WERI-Rb-1 (cell line): ENCODE data around the gene UQCRC1.

ENCODE experiments used
- DNase-seq: peaks from one replicate; pipeline ENCODE4 v3.0.0-alpha.2; 2020
- H3K27ac ChIP-seq: fragments of 250-450 bp; sonication (Bioruptor Pico); 2 replicates; pipeline ENCODE4 v1.5.1; 2020; ENCODE audit warnings: mild to moderate bottlenecking, moderate library complexity
- H3K27me3 ChIP-seq: fragments of 250-450 bp; sonication (Bioruptor Pico); 2 replicates; pipeline ENCODE4 v1.5.1; 2021; ENCODE audit warnings: mild to moderate bottlenecking, low read depth, moderate library complexity; ENCODE audit not compliant: insufficient read depth, severe bottlenecking
- H3K36me3 ChIP-seq: fragments of 250-450 bp; sonication (Bioruptor Pico); 2 replicates; pipeline ENCODE4 v1.5.1; 2020; ENCODE audit warnings: mild to moderate bottlenecking, moderate library complexity
- H3K4me3 ChIP-seq: 2 replicates; pipeline ENCODE4 v1.5.1; 2011; ENCODE audit warnings: low read depth, mild to moderate bottlenecking, control low read depth, low read length
- H3K9me3 ChIP-seq: fragments of 250-450 bp; sonication (Bioruptor Pico); 2 replicates; pipeline ENCODE4 v1.5.1; 2021; ENCODE audit warnings: mild to moderate bottlenecking, moderate library complexity; ENCODE audit not compliant: severe bottlenecking
- TF ChIP-seq, protein P1 (sequence below): IDR thresholded peaks from 2 replicates; pipeline ENCODE4 v1.5.1; 2011; ENCODE audit warnings: low read depth, mild to moderate bottlenecking, control low read depth, inconsistent platforms, low read length

Gene UQCRC1

DNA sequence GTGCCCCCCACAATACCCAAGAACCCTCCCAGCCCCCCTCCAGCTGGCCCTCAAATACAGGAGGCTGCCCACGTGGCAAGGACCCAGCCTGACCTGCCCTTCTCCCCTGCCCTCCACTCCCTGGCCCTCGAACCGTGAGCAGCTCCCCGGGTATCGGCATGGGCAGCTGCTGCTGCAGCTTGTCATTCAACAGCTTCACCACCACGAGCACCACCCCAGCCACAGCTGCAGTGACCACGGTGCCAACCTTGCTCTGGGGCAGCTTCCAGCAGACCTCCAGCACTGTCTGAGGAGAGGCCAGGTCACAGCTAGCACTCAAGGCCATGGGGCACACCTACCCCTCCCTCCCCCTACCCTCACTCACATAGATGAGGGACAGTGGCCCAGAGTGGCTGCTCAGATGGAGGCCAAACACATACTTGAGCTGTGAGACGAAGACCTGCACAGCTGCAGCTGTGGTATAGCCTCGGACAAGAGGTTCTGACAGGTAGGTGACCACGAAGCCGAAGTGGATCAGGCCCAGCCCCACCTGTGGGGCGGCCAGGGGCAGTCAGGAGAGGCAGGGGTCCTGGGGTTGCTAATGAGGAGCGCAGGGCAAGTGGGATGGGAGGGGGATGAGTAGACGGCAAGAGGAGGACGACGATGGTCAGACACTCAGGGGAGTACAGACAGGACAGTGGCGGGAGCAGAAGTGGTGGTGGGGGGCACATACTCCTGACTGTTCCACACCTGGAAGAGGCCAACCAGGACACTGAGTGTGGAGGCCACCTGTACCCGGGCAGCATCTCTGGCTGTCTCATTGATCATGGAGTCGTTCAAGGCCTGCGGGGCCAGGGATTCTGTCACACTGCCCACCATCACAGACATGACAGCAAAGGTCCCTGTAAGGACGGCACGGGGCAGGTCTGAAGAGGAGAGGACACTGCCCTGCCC lies 22.3 kb upstream of the UQCRC1 start:
- no peak overlapping the region for H3K27ac ChIP-seq
- TF ChIP-seq, protein P1, sequence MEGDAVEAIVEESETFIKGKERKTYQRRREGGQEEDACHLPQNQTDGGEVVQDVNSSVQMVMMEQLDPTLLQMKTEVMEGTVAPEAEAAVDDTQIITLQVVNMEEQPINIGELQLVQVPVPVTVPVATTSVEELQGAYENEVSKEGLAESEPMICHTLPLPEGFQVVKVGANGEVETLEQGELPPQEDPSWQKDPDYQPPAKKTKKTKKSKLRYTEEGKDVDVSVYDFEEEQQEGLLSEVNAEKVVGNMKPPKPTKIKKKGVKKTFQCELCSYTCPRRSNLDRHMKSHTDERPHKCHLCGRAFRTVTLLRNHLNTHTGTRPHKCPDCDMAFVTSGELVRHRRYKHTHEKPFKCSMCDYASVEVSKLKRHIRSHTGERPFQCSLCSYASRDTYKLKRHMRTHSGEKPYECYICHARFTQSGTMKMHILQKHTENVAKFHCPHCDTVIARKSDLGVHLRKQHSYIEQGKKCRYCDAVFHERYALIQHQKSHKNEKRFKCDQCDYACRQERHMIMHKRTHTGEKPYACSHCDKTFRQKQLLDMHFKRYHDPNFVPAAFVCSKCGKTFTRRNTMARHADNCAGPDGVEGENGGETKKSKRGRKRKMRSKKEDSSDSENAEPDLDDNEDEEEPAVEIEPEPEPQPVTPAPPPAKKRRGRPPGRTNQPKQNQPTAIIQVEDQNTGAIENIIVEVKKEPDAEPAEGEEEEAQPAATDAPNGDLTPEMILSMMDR, result no peak
- H3K36me3 ChIP-seq, result peaks cover 37% of the 10 kb centered on the region

DNA sequence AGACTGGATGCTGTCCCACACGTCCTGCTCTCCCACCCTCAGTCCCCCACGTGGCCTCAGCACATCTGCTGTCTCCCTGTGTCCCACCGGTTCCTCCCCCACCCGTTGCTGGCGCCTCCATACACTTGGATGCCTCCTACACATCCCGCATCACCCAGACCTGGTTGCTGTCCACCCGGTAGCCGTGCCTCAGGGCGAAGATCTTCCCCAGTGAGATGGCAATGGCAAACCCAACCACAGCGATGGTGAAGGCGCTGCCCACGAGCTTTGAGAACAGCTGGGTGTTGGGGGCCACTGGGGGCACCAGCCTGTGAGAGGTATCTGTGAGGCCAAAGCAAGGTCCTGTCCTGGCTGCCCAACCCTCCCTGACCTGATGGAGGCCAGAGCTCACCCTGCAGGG lies 21.4 kb upstream of the UQCRC1 start:
- TF ChIP-seq, protein P1, result no peak
- Histone ChIP-seq H3K9me3 (no peaks in the 10 kb centered on the region), H3K27ac (no peak overlapping the region), H3K36me3 (peaks cover 30% of the 10 kb centered on the region), H3K27me3 (no peaks in the 10 kb centered on the region), H3K4me3 (no peak overlapping the region)
- DNase-seq, result no peak

More for the DNA sequence above, 22.3 kb upstream of the UQCRC1 start:
- no peaks in the 10 kb centered on the region for H3K9me3 ChIP-seq
- H3K4me3 ChIP-seq, result no peak overlapping the region
- H3K27me3 ChIP-seq, result no peaks in the 10 kb centered on the region
- no peak for DNase-seq

DNA sequence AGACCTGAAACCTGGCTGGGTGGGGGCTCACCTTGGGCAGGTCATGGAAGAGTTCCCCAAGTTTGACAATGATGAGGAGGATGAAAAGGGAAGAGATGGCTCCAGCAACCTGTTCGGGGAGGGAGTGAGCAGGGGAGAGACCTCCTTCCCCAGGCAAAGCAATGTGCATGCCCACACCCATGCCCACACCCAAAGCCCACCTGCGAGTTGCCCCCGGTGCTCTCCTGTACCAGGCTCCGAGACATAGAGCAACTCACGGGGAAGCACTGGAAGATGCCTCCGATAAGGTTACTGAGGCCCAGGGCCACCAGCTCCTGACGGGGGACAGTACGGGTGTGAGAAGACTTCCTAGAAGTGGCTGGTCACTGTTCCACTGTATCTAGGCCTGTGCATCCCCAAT lies 21.0 kb upstream of the UQCRC1 start:
- Histone ChIP-seq H3K36me3 (peaks cover 30% of the 10 kb centered on the region), H3K27ac (no peak overlapping the region), H3K9me3 (no peaks in the 10 kb centered on the region), H3K4me3 (no peak overlapping the region), H3K27me3 (no peaks in the 10 kb centered on the region)
- DNase-seq, result no peak
- TF ChIP-seq, protein P1, result no peak

DNA sequence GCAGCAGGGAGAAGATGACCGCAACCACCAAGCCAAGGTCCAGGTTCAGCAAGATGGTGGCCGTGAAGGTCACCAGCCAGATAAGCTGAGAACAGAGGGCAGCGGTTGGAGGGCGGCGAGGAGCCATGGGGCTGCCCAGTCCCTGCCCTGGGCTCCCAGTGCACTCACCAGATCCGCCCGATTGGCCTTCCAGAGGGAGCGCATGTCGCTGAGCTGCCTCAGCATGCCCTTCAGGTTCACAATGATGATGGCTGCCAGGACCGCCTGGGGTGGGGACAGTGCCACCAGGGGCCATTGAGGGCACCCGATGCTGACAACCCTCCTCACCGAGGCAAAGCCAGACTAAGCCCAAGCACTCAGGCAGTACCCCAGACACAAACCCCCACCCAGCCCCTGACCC lies 20.4 kb upstream of the UQCRC1 start:
- no peak overlapping the region for H3K27ac ChIP-seq
- DNase-seq, result no peak
- peaks cover 35% of the 10 kb centered on the region for H3K36me3 ChIP-seq
- TF ChIP-seq, protein P1, result no peak
- no peak overlapping the region for H3K4me3 ChIP-seq
- H3K27me3 ChIP-seq, result no peaks in the 10 kb centered on the region
- H3K9me3 ChIP-seq, result no peaks in the 10 kb centered on the region

DNA sequence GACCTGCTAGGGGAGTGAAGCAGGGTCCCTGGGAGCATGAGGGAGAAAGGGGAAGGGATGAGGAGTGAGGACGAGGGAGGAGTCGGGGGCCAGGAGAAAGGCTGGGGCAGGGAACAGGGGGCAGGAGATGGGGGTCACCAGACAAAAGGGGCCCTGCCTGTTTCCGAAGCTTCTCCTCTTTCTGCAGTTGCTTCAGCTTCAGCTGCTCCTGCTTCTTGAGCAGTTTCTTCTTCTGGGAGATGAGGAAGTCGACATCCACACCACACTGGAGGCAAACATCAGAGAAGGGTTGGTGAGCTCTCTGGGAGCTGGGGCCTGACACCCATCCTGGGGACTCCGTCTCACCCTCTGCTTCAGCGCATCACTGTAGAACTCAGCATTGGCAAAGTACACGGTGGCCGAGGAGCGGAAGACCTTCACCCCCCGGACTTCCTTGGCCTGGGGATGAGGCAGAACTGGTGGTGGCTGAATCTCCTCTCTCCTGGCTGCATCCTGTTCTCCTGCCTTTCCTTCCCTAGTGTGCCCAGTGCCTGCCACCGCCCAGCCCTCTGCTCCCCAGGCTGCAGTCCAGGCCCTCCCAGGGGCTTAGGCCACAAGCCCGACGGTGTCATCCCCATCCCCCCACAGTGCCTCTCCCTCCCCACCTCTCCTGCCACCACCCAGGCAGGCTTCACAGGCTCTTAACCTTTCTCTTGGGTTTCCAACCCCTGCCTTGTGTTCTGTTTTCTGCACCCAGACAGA lies 19.0 kb upstream of the UQCRC1 start:
- H3K4me3 ChIP-seq, result no peak overlapping the region
- H3K36me3 ChIP-seq, result peaks cover 33% of the 10 kb centered on the region
- no peaks in the 10 kb centered on the region for H3K27me3 ChIP-seq
- no peak for DNase-seq
- TF ChIP-seq, protein P1, result no peak
- no peaks in the 10 kb centered on the region for H3K9me3 ChIP-seq
- H3K27ac ChIP-seq, result no peak overlapping the region
